Endothelial cell of umbilical vein (primary cell): ENCODE measurements around the gene MYO9B.

ENCODE experiments used
- EZH2 ChIP-seq: IDR thresholded peaks from 2 replicates; pipeline ENCODE4 v1.6.1; 2012; ENCODE audit warnings: borderline replicate concordance, low read depth, mild to moderate bottlenecking, moderate library complexity, low read length, inconsistent platforms; ENCODE audit not compliant: severe bottlenecking
- MAX ChIP-seq: IDR thresholded peaks from 2 replicates; pipeline ENCODE4 v1.6.1; 2011; ENCODE audit not compliant: insufficient read depth, insufficient read length
- TF ChIP-seq, protein P1 (sequence below), 2 donors: IDR thresholded peaks; 1 replicate in 1 of 2; 2 replicates in 1 of 2; pipeline ENCODE4 v1.5.1; 2011; ENCODE audit warnings: low read length in 2 of 2, mild to moderate bottlenecking in 2 of 2, moderate library complexity in 2 of 2, control low read depth in 1 of 2, inconsistent platforms in 1 of 2, low read depth in 1 of 2; ENCODE audit not compliant: insufficient read depth in 1 of 2; ENCODE audit errors: extremely low read depth in 1 of 2

- TF ChIP-seq, protein P1, sequence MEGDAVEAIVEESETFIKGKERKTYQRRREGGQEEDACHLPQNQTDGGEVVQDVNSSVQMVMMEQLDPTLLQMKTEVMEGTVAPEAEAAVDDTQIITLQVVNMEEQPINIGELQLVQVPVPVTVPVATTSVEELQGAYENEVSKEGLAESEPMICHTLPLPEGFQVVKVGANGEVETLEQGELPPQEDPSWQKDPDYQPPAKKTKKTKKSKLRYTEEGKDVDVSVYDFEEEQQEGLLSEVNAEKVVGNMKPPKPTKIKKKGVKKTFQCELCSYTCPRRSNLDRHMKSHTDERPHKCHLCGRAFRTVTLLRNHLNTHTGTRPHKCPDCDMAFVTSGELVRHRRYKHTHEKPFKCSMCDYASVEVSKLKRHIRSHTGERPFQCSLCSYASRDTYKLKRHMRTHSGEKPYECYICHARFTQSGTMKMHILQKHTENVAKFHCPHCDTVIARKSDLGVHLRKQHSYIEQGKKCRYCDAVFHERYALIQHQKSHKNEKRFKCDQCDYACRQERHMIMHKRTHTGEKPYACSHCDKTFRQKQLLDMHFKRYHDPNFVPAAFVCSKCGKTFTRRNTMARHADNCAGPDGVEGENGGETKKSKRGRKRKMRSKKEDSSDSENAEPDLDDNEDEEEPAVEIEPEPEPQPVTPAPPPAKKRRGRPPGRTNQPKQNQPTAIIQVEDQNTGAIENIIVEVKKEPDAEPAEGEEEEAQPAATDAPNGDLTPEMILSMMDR (IDR thresholded peaks at IDR 0.05; ENCODE audit: extremely low read depth in 1 of 2, insufficient read depth in 1 of 2, low read depth in 1 of 2, low read length in 2 of 2) = no peak
- TF ChIP-seq MAX = no peak
- TF ChIP-seq EZH2 = no peak
These were observed 32.8 kb downstream of the MYO9B start for GRCh38 chr19:17108453-17108784.
